Measurements from ENCODE around the gene EBF3.

The EBF3 gene

DNA sequence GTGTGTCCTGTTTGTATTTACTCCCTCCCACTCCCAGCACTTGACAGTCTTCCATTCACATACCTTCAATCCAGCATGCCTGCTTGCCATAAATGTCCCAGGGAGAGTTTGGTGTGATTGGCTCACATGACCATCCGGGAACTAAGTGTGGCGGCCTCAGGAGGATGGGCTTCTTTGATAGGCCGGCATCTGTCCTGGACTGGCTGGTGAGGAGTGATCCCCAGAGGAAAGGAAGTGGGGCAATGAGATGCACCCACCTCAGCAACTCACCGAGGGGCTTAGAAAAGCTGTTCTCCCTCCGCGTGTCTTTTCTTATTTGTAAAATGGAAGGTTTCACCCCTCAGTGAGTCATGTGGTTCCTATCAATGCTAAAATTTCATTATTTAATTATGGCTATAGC, 14.9 kb upstream of the EBF3 start:
- CTCF ChIA-PET: no interaction called here
- TF ChIP-seq, protein P1, sequence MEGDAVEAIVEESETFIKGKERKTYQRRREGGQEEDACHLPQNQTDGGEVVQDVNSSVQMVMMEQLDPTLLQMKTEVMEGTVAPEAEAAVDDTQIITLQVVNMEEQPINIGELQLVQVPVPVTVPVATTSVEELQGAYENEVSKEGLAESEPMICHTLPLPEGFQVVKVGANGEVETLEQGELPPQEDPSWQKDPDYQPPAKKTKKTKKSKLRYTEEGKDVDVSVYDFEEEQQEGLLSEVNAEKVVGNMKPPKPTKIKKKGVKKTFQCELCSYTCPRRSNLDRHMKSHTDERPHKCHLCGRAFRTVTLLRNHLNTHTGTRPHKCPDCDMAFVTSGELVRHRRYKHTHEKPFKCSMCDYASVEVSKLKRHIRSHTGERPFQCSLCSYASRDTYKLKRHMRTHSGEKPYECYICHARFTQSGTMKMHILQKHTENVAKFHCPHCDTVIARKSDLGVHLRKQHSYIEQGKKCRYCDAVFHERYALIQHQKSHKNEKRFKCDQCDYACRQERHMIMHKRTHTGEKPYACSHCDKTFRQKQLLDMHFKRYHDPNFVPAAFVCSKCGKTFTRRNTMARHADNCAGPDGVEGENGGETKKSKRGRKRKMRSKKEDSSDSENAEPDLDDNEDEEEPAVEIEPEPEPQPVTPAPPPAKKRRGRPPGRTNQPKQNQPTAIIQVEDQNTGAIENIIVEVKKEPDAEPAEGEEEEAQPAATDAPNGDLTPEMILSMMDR (IDR thresholded peaks at IDR 0.05; ENCODE audit: control extremely low read depth, extremely low read depth, low read depth, missing control alignments): no peak
- peak; percentile 2 for DNase-seq (ENCODE audit: extremely low spot score)
- POLR2A ChIA-PET: no interaction called here

DNA sequence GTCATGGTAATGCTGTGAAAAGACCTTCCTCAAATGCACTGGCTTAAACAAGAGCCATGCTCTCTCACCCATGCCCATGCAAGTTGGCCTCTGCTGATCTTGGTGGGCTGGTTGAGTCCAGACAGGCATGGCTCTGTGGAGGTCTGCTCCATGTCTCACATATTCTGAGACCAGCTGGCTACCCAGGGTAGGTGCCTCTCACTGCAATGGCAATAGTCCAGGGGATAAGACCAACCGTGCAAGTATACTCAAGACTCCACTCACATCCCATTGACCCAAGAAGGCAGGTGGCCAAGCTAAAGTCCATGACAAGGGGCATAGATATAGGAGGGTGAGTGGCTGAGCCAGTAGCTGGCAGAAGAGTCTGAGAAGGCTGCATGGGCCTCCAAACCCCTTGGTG, 14.2 kb upstream of the EBF3 start:
- TF ChIP-seq, protein P1 (IDR thresholded peaks at IDR 0.05; ENCODE audit: control extremely low read depth, extremely low read depth, low read depth, missing control alignments): no peak
- POLR2A ChIA-PET: no interaction called here
- CTCF ChIA-PET: no interaction called here
- peak; percentile 3 for DNase-seq (ENCODE audit: extremely low spot score)

DNA sequence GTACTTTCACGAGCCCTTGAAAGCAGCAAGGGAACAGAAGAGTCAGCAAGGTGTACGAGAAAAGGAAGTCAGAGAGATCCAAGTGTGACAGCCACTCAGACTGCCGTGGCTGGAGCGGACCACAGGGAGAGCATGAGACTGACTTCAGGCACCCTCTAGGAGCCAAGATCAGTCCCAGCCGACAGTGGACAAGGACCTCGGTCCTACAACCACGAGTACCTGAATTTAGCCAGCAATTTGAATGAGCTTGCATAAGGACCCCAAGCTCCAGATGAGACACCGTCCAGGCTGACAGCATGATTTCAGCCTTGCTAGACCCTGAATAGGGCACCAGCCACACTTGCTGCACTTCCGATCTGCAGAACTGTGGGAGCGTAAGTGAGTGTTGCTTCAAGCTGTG, 13.7 kb upstream of the EBF3 start:
- TF ChIP-seq, protein P1 (IDR thresholded peaks at IDR 0.05; ENCODE audit: control extremely low read depth, extremely low read depth, low read depth, missing control alignments): no peak
- ChIA-PET POLR2A (no interaction called here), CTCF (no interaction called here)

DNA sequence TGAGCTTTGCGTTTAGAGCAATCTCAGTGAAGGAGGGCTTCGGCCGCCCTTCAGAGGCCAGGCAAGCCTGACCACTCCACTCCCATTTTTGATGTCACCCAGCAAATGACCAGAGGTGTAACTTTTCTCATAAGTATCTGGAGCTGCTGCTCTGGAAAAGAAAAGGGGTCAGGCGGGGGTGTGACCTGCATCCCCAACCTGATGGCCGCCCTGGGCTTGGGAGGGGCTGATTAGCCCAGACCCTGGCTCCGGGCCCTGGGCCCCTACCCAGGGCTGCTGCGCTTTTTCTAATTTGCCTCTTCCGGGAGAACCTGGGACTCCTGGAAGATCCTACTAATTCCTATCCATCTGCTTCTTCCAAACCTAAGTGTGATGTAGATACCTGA, 9.6 kb upstream of the EBF3 start:
- TF ChIP-seq, protein P1 (IDR thresholded peaks at IDR 0.05; ENCODE audit: control extremely low read depth, extremely low read depth, low read depth, missing control alignments): no peak
- ChIA-PET CTCF (no interaction called here), POLR2A (no interaction called here)
- no peak for DNase-seq (ENCODE audit: extremely low spot score)

More for the DNA sequence above, 13.7 kb upstream of the EBF3 start:
- no peak for DNase-seq (ENCODE audit: extremely low spot score)

DNA sequence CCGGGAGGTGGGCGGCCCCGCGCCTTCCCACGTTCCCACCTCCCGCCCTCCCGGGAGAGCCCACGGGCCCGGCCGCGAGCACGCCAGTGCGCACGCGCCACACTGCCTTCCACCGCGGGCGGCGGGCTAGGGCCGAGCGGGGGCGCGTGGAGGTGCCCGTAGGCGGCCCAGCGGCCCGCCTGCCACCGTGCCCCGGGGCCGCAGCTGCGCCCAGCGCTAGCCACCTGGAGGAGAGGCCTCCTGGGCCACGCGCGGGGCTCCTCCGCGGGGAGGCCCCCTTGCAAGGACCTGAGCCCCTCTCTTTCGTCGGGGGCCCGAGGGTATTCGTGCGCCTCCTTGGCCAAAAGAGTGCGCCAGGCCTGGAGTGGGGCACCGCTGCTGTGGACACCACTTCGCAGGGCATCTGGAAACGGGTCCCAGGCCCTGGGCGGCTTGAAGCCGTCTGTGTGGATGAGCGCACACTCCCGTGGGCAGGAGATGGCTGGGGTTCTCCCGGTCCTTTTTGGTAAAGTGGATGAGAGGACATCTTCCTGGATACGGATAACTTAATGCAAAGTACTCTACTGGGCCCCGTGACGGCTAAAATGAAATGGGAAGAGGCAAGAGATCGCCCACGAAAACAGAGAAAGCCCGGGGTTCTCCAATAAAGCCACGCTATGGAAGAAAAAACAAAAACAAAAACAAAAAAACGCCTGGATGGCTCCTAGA, 9.0 kb upstream of the EBF3 start:
- ChIA-PET POLR2A (no interaction called here), CTCF (no interaction called here)
- no peak for DNase-seq (ENCODE audit: extremely low spot score)
- TF ChIP-seq, protein P1 (IDR thresholded peaks at IDR 0.05; ENCODE audit: control extremely low read depth, extremely low read depth, low read depth, missing control alignments): no peak

DNA sequence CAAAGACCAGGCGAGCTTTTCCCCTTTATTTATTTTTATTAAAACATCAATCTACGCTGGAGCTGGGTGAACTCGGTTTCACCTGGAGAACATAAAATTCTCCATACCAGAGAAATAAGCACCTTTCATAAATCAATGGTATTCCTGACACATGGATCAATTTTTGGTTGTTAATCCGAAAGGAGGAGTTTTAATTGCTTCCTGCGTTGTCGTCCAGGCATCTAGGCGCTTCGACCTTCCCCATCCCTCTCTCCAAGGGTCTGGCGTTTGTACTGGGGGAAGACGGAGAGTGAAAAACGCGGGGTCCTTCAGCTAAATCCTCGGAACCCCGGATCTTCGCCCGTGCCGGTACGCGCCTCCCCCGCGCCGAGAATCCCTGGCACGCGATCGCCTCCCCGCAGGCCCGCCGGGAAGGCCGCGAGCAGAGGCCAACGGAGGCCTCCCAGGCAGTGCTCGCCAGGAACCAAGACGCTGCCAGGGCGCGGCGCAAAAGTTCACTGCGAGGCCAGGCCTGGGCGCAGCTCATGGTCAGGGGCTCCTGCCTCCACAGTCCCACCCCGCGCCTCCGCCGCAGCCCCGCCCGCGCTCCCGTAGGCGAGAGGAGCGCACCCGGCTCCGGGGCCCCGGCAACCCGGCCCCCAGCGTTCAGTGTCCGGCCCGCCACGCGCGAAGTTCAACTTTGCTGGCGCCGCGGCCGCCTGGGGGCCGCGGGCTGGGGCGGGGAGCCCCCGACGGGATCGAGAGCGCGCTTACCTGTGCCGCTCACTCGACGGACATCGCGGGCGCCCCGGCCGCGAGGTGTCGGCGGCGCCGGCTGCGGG, 8.3 kb upstream of the EBF3 start:
- no peak for DNase-seq (ENCODE audit: extremely low spot score)
- POLR2A ChIA-PET: no interaction called here
- CTCF ChIA-PET: interaction anchor here (1.7 kb wide), 1 partner anchor 1761 kb away, joined by 4 read pairs; no protein-coding TSS in a partner anchor
- TF ChIP-seq, protein P1 (IDR thresholded peaks at IDR 0.05; ENCODE audit: control extremely low read depth, extremely low read depth, low read depth, missing control alignments): no peak
